ENCODE results near the gene IMPG2.

IMPG2 gene

GRCh38 chr3:101273156-101273555 is 47.2 kb downstream of the IMPG2 start:
- no peak for DNase-seq

- no peak for DNase-seq
These were observed 48.6 kb downstream of the IMPG2 start for GRCh38 chr3:101271728-101272127.

GRCh38 chr3:101270149-101270548 is 50.2 kb downstream of the IMPG2 start:
- no peak for DNase-seq

GRCh38 chr3:101268971-101269671 is 51.3 kb downstream of the IMPG2 start:
- DNase-seq: no peak

GRCh38 chr3:101268141-101268540 is 52.2 kb downstream of the IMPG2 start:
- DNase-seq: no peak

- DNase-seq: no peak
These were observed 53.8 kb downstream of the IMPG2 start for GRCh38 chr3:101266566-101266965.

- no peak for DNase-seq
These were observed 54.3 kb downstream of the IMPG2 start for GRCh38 chr3:101266071-101266470.

- DNase-seq: no peak
These were observed 57.8 kb downstream of the IMPG2 start for GRCh38 chr3:101262393-101263240.

- no peak for DNase-seq
These were observed 58.9 kb downstream of the IMPG2 start for GRCh38 chr3:101261506-101261905.

GRCh38 chr3:101259485-101260341 is 60.7 kb downstream of the IMPG2 start:
- DNase-seq: peak; percentile 71

- DNase-seq: no peak
These were observed 63.9 kb downstream of the IMPG2 start for GRCh38 chr3:101256511-101256910.

GRCh38 chr3:101255441-101255840 is 64.9 kb downstream of the IMPG2 start:
- DNase-seq: no peak

GRCh38 chr3:101253396-101253795 is 67.0 kb downstream of the IMPG2 start:
- DNase-seq: no peak

- no peak for DNase-seq
These were observed 67.4 kb downstream of the IMPG2 start for GRCh38 chr3:101252945-101253344.

- DNase-seq: no peak
These were observed 68.1 kb downstream of the IMPG2 start for GRCh38 chr3:101252307-101252706.

- DNase-seq: no peak
These were observed 68.9 kb downstream of the IMPG2 start for GRCh38 chr3:101251441-101251840.

GRCh38 chr3:101249522-101249921 is 70.9 kb downstream of the IMPG2 start:
- no peak for DNase-seq

GRCh38 chr3:101248736-101249135 is 71.6 kb downstream of the IMPG2 start:
- DNase-seq: no peak

- no peak for DNase-seq
These were observed 76.2 kb downstream of the IMPG2 start for GRCh38 chr3:101244212-101244575.

GRCh38 chr3:101243285-101244211 is 76.8 kb downstream of the IMPG2 start:
- DNase-seq: no peak

GRCh38 chr3:101240719-101241399 is 79.5 kb downstream of the IMPG2 start:
- no peak for DNase-seq

- no peak for DNase-seq
These were observed 85.3 kb downstream of the IMPG2 start for GRCh38 chr3:101235048-101235447.

All from islet precursor cell (in vitro differentiated cells).